T-helper 17 cell (primary cell): Measurements from ENCODE around the gene TUBGCP6. TPM values are rescaled to one million over a fixed set of nuclear protein-coding genes. Genes with fewer than 3 reads are reported as not detected.
"Not testable (repeated sequence)": the region's sequence is repeated elsewhere in the genome, so short reads cannot be mapped to it uniquely, and the experiment has no call there.

Experiments used
- ATAC-seq: fragments of 150-1000 bp; cut with Tn5 transposase; 2 replicates; pipeline ENCODE4 v1.10.0; 2021; ENCODE audit warnings: mild to moderate bottlenecking, moderate library complexity
- DNase-seq, 3 donors: peaks; one replicate each; pipeline versions ENCODE4 v3.0.0 to v3.0.0-alpha.2; 2020 to 2021
- H3K9me3 ChIP-seq: one replicate; pipeline ENCODE4 v1.7.0; 2013; ENCODE audit warnings: low read length, mild to moderate bottlenecking; ENCODE audit not compliant: control insufficient read depth, poor library complexity, severe bottlenecking
- H3K27ac Mint-ChIP-seq: one replicate; pipeline ENCODE4 v1.8.0; 2022; ENCODE audit warnings: mild to moderate bottlenecking, moderate library complexity, mixed read lengths
- H3K27me3 Mint-ChIP-seq: one replicate; pipeline ENCODE4 v1.8.0; 2022; ENCODE audit warnings: mixed read lengths
- H3K36me3 Mint-ChIP-seq: one replicate; pipeline ENCODE4 v1.8.0; 2022; ENCODE audit warnings: low read depth, mixed read lengths
- H3K4me1 Mint-ChIP-seq: one replicate; pipeline ENCODE4 v1.8.0; 2022; ENCODE audit warnings: mild to moderate bottlenecking, mixed read lengths
- H3K4me3 Mint-ChIP-seq: one replicate; pipeline ENCODE4 v1.8.0; 2022; ENCODE audit warnings: mild to moderate bottlenecking, moderate library complexity, mixed read lengths
- total RNA-seq, 4 donors: library from RNA in 2 of 4; stranded (reverse) in 2 of 4; gene quantifications; one replicate each; pipeline ENCODE4 v1.2.3 and lab custom pipeline; 2022 to 2026

Gene TUBGCP6
- total RNA-seq, 2 donors from 2014 or later = 110 to 122 TPM

GRCh38 chr22:50274311-50274710 lies 29.5 kb upstream of the TUBGCP6 start:
- Mint-ChIP-seq H3K27ac (no peak overlapping the region), H3K4me1 (peaks cover 5% of the 10 kb centered on the region), H3K36me3 (no peaks in the 10 kb centered on the region), H3K27me3 (no peaks in the 10 kb centered on the region), H3K4me3 (peak overlapping the region; percentile 75)
- no peak for DNase-seq
- ATAC-seq = no peak
- H3K9me3 ChIP-seq = no peaks in the 10 kb centered on the region

DNA sequence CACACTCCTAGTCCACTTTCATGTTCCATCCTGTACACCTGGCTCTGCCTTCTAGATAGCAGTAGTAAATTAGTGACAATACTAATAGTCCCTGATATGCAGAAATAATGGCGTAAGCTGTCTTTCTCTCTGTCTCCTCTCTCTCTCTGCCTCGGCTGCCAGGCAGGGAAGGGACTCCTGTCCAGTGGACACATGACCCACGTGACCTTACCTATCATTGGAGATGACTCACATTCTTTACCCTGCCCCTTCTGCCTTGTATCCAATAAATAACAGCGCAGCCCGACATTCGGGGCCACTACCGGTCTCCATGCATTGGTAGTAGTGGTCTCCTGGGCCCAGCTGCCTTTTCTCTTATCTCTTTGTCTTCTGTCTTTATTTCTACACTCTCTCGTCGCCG lies 29.0 kb upstream of the TUBGCP6 start:
- H3K27ac Mint-ChIP-seq, ATAC-seq, H3K9me3 ChIP-seq, DNase-seq, H3K36me3 Mint-ChIP-seq, H3K4me1 Mint-ChIP-seq, H3K27me3 Mint-ChIP-seq: not testable (repeated sequence)
- H3K4me3 Mint-ChIP-seq = peak overlapping the region; percentile 75

GRCh38 chr22:50273352-50273751 lies 28.5 kb upstream of the TUBGCP6 start:
- not testable (repeated sequence) for H3K4me3 Mint-ChIP-seq

GRCh38 chr22:50272044-50272802 lies 27.4 kb upstream of the TUBGCP6 start:
- Mint-ChIP-seq H3K27ac (no peak overlapping the region), H3K4me1 (peaks cover 11% of the 10 kb centered on the region), H3K36me3 (no peaks in the 10 kb centered on the region), H3K4me3 (no peak overlapping the region), H3K27me3 (no peaks in the 10 kb centered on the region)
- H3K9me3 ChIP-seq = no peaks in the 10 kb centered on the region
- ATAC-seq = no peak
- DNase-seq = no peak

More at GRCh38 chr22:50273352-50273751, 28.5 kb upstream of the TUBGCP6 start:
- H3K36me3 Mint-ChIP-seq, ATAC-seq, H3K9me3 ChIP-seq, DNase-seq, H3K27ac Mint-ChIP-seq, H3K27me3 Mint-ChIP-seq, H3K4me1 Mint-ChIP-seq: not testable (repeated sequence)

- no peaks in the 10 kb centered on the region for H3K36me3 Mint-ChIP-seq
- no peak overlapping the region for H3K27ac Mint-ChIP-seq
- no peaks in the 10 kb centered on the region for H3K9me3 ChIP-seq
- no peaks in the 10 kb centered on the region for H3K27me3 Mint-ChIP-seq
- DNase-seq = peak; percentile 47 to 63 (median 50)
- H3K4me3 Mint-ChIP-seq = peak overlapping the region; percentile 84
- H3K4me1 Mint-ChIP-seq = peaks cover 11% of the 10 kb centered on the region
- ATAC-seq = peak; percentile 22
Measured at GRCh38 chr22:50271519-50271970, 26.7 kb upstream of the TUBGCP6 start.

DNA sequence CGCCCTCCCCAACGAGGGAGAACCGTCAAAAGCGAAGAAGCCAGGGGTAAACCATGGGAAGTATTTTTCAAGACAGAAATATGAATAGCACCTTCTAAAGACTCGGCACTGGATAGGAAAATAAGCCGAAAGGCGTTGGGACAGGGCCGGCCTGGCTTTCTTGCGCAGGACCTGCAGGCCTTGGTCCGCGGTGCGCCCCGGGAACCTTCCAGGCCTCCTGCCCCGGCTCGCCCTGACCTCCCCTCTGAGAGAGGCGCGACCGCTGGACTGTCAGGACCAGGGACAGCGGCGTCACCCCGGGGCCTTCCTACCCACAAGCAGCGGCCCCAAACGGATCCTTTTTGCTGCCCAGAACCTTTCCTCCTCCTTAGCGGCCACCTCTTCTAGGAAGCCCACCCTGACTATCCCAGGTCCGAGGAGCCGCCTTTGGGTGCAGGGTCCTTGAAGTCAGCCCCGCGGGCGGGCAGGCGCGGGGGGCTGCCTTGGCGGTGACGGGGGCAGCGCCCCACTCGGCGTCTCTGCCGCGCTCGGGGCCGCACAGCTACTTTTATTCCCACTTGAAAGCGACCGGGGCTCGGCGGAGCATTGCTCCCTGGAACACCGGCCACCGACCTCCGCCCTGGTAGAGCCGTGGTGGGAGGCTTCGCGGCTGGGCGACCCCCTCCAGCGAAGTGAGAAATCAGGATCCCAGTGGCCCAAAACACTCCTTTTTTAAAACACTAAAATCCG lies 26.0 kb upstream of the TUBGCP6 start:
- H3K9me3 ChIP-seq = no peaks in the 10 kb centered on the region
- Mint-ChIP-seq H3K36me3 (no peaks in the 10 kb centered on the region), H3K4me3 (peak overlapping the region; percentile 84), H3K27ac (no peak overlapping the region), H3K27me3 (no peaks in the 10 kb centered on the region), H3K4me1 (peaks cover 11% of the 10 kb centered on the region)
- ATAC-seq = peak; percentile 66
- DNase-seq = peak; percentile 56 to 68 (median 63)

GRCh38 chr22:50269970-50270665 lies 25.3 kb upstream of the TUBGCP6 start, which contains the start of gene MAPK11:
TSS of gene MAPK11 (minus strand) at chr22:50270380. CDS start at chr22:50270292, 88 bp downstream.
- Mint-ChIP-seq H3K4me1 (peaks cover 13% of the 10 kb centered on the region), H3K27me3 (no peaks in the 10 kb centered on the region), H3K36me3 (no peaks in the 10 kb centered on the region), H3K4me3 (peak within 1 kb of the TSS; percentile 84), H3K27ac (no peak within 1 kb of the TSS)
- H3K9me3 ChIP-seq = no peaks in the 10 kb centered on the region
- DNase-seq = peak; percentile 64 to 77 (median 71)
- ATAC-seq = peak; percentile 75

GRCh38 chr22:50269573-50269969 lies 24.7 kb upstream of the TUBGCP6 start:
- H3K27me3 Mint-ChIP-seq = no peaks in the 10 kb centered on the region
- H3K27ac Mint-ChIP-seq = no peak overlapping the region

DNA sequence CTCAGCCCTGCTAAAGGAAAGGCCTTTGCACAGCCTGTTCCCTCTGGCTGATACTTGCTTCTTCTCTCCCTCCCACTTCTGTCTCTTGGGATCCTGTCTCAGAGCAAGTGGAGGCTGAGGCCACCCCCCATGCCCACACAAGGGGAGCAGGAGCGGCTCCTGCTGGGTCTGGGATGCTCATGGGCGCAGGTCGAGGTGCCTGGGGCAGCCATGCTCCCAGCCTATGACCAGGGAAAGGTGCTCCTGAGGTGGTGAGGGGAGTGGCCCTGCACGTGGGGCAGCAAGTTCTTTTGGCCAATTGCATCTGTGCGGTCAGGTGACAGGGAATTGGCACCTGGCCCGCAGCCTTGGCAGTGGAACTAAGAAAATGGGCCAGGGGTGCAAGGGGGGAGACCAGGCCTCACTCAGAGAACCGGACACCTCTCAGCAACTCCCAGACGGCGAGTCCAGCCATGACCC lies 23.9 kb upstream of the TUBGCP6 start:
- Mint-ChIP-seq H3K36me3 (no peaks in the 10 kb centered on the region), H3K27ac (no peak overlapping the region), H3K4me1 (peaks cover 9% of the 10 kb centered on the region), H3K27me3 (no peaks in the 10 kb centered on the region), H3K4me3 (peak overlapping the region; percentile 59)
- DNase-seq (no peak), ATAC-seq (no peak)
- no peaks in the 10 kb centered on the region for H3K9me3 ChIP-seq

More at GRCh38 chr22:50269573-50269969, 24.7 kb upstream of the TUBGCP6 start:
- H3K4me1 Mint-ChIP-seq = peaks cover 15% of the 10 kb centered on the region
- peak overlapping the region; percentile 56 for H3K4me3 Mint-ChIP-seq
- H3K36me3 Mint-ChIP-seq = no peaks in the 10 kb centered on the region
- H3K9me3 ChIP-seq = no peaks in the 10 kb centered on the region
- ATAC-seq (no peak), DNase-seq (no peak)

- H3K9me3 ChIP-seq = no peaks in the 10 kb centered on the region
- Mint-ChIP-seq H3K27ac (no peak overlapping the region), H3K27me3 (peaks cover 7% of the 10 kb centered on the region), H3K36me3 (no peaks in the 10 kb centered on the region), H3K4me3 (peak overlapping the region; percentile 59), H3K4me1 (peaks cover 9% of the 10 kb centered on the region)
- DNase-seq (peak; percentile 54 to 64 (median 58)), ATAC-seq (peak; percentile 44)
Measured at GRCh38 chr22:50267591-50268390, 23.0 kb upstream of the TUBGCP6 start.

DNA sequence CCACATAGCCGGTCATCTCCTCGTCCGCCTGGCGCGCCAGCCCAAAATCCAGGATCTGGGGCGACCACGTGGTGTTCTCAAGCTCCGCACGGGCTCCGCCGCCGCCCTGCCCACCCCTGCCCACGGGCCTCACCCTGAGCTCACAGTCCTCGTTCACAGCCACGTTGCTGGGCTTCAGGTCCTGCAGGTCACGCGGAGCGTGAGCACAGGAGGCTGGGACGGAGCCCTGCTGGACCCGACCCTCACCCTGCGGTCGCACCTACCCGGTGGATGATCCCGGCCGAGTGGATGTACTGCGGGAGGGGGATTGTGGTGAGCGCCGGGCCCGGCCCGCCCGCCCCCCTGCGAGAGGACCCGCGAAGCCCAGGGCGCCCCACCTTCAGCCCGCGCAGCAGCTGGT lies 22.2 kb upstream of the TUBGCP6 start:
- H3K4me1 Mint-ChIP-seq = peaks cover 14% of the 10 kb centered on the region
- H3K4me3 Mint-ChIP-seq = no peak overlapping the region
- DNase-seq (no peak), ATAC-seq (no peak)
- H3K9me3 ChIP-seq = no peaks in the 10 kb centered on the region
- H3K27me3 Mint-ChIP-seq = peaks cover 15% of the 10 kb centered on the region
- no peaks in the 10 kb centered on the region for H3K36me3 Mint-ChIP-seq
- no peak overlapping the region for H3K27ac Mint-ChIP-seq

DNA sequence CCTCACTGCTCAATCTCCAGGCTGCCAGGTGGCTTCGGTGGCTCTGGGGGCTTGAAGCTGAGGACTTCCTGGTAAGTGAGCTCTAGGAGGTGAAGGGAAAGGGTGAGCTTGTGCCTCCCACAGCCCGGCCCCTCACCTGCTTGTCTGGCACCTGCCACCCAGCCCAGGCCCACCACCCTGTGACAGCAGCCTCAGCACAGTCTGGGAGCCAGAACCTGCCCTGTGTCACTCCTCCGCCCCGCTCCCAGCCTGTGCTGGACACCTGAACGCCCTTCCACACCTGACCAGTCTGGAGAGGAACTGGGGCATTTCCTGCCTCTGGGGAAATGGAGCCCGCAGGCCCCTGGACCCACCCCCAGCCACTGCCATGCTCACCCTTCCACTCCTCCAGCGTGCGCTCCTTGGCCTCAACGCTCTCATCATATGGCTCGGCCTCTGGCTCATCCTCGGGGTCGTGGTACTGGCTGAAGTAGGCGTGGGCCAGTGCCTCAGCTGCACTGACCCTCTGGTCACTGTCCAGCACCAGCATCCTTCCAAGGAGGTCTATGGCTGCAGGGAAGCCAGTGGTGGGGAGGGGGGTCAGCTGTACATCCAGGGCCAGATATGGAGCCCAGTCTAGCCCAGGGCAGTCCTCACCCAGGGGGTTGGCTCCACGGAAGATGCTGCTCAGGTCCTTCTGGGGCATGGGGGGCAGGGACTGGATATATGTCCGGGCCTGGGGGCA lies 20.3 kb upstream of the TUBGCP6 start:
- H3K27me3 Mint-ChIP-seq = peaks cover 15% of the 10 kb centered on the region
- no peak overlapping the region for H3K4me3 Mint-ChIP-seq
- DNase-seq = no peak

More for the DNA sequence above, 20.3 kb upstream of the TUBGCP6 start:
- no peaks in the 10 kb centered on the region for H3K36me3 Mint-ChIP-seq
- no peaks in the 10 kb centered on the region for H3K9me3 ChIP-seq
- ATAC-seq = no peak
- no peak overlapping the region for H3K27ac Mint-ChIP-seq
- peaks cover 15% of the 10 kb centered on the region for H3K4me1 Mint-ChIP-seq
